Upper lobe of right lung (tissue), 1 donor: ENCODE results near the gene PHYH. TPM values are rescaled to one million over a fixed set of nuclear protein-coding genes. Genes with fewer than 3 reads are reported as not detected.

Source experiments
- ATAC-seq: fragments of 200-7000 bp; cut with Tn5 transposase; one replicate; pipeline ENCODE4 v1.9.1; 2020; ENCODE audit warnings: mild to moderate bottlenecking, moderate library complexity
- DNase-seq: peaks from one replicate; pipeline ENCODE4 v3.0.0-alpha.2; 2020
- H3K27ac ChIP-seq: fragments of 200-600 bp; one replicate; pipeline ENCODE4 v1.8.0; 2022
- H3K27me3 ChIP-seq: fragments of 200-600 bp; one replicate; pipeline ENCODE4 v1.8.0; 2022; ENCODE audit warnings: mild to moderate bottlenecking
- H3K36me3 ChIP-seq: fragments of 200-600 bp; one replicate; pipeline ENCODE4 v1.8.0; 2022
- H3K4me1 ChIP-seq: fragments of 200-600 bp; one replicate; pipeline ENCODE4 v1.8.0; 2022
- H3K4me3 ChIP-seq: fragments of 200-600 bp; one replicate; pipeline ENCODE4 v1.8.0; 2022; ENCODE audit warnings: mild to moderate bottlenecking
- H3K9me3 ChIP-seq: fragments of 200-600 bp; one replicate; pipeline ENCODE4 v1.8.0; 2022
- intact Hi-C: fragments of 100-400 bp; cut with DNase I; formaldehyde crosslinking; loops from one replicate; pipeline ENCODE4 v1.11.0; 2022
- total RNA-seq: library from RNA; stranded (reverse); fragmentation: NEBNext Ultra II Directional; extraction: Animal tissue kit (Norgen Biotek cat#: 25700); gene quantifications from one replicate; pipeline ENCODE4 v1.2.1, GENCODE V29; 2021
- TF ChIP-seq, protein P1 (sequence below): fragments of 200-600 bp; IDR thresholded peaks from one replicate; pipeline ENCODE4 v1.8.0; 2022; ENCODE audit warnings: antibody characterized with exemption
- donor health status: DM: no; HTN: yes; CAD: no; lungs with severe emphysema.

The PHYH gene
- total RNA-seq, 1 donor from 2014 or later, result 29.6 TPM

DNA sequence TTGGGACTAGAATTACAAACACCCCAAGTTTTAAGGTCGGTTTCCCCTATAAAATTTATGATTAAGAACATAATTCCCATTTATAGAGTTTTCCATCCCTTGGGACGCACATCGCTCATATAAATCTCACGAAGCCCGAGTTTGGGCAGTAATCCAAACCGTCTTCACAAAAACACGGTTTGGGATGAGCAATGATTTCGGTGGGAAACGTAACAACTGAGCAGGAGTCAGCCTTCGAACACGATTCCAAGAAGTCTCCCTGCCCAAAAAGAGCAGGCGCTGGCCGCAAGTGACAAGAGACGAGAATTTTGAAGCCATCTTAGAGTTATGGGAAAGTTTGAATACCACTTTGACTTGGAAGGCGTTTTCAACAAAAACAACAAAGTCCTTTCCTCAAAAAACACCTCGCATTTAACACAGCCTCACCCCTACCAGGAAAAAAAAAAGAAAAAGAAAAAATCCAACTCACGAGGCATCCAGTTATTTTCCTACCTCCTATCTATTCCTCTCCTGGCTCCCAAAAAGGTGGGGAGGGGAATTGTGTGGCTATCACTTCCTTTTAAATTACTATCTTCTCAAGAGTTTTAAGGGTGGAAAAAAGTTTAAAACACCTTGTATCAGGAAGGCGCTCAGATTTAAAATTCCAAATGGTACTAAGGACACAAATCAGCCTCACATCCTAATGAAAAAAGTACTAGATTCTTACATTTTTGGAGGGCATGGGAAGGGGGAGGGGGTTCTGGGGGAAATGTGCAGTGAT is 46.6 kb upstream of the PHYH start:
- H3K27ac ChIP-seq, result peak overlapping the region; percentile 93
- no peaks in the 10 kb centered on the region for H3K9me3 ChIP-seq

DNA sequence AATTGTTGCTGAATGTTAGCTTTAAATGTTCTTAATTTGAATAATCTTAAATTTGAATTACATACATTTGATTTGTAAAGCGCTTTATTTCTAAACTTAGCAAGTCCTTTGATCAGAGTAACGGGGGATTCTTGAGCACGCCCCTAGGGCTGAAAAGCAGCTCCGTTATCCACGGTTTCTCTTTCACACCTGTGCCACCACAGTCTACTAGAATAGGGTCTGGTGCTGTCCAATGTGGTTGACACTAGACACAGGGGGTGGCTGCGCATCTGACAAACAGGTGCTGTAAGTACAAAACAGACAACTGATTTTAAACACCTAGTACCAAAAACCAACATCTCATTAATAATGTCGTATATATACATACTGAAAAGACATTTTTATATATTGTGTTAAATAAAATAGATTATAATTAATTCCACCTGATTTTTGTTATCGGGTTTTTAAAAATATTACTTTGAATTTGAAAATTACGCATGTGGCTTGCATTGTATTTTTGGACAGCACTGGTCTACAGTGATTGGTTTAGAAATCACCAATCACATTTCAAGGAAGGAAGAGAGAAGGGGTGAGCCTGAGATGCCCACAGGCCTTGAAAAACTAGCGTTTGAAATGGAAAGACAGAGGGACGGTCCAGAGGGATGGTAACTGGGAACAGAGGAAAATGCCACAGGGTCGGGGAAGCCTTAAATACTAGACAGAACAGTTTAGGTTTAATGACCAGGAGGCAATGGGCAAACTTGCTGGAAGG is 40.9 kb upstream of the PHYH start:
- no peak for ATAC-seq

More for the DNA sequence above, 46.6 kb upstream of the PHYH start:
- Histone ChIP-seq H3K4me1 (peaks cover 29% of the 10 kb centered on the region), H3K36me3 (no peaks in the 10 kb centered on the region), H3K27me3 (no peaks in the 10 kb centered on the region), H3K4me3 (peak overlapping the region; percentile 75)
- DNase-seq (no peak), ATAC-seq (no peak)
- intact Hi-C loops, result no loop called here
- TF ChIP-seq, protein P1, sequence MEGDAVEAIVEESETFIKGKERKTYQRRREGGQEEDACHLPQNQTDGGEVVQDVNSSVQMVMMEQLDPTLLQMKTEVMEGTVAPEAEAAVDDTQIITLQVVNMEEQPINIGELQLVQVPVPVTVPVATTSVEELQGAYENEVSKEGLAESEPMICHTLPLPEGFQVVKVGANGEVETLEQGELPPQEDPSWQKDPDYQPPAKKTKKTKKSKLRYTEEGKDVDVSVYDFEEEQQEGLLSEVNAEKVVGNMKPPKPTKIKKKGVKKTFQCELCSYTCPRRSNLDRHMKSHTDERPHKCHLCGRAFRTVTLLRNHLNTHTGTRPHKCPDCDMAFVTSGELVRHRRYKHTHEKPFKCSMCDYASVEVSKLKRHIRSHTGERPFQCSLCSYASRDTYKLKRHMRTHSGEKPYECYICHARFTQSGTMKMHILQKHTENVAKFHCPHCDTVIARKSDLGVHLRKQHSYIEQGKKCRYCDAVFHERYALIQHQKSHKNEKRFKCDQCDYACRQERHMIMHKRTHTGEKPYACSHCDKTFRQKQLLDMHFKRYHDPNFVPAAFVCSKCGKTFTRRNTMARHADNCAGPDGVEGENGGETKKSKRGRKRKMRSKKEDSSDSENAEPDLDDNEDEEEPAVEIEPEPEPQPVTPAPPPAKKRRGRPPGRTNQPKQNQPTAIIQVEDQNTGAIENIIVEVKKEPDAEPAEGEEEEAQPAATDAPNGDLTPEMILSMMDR, result no peak

DNA sequence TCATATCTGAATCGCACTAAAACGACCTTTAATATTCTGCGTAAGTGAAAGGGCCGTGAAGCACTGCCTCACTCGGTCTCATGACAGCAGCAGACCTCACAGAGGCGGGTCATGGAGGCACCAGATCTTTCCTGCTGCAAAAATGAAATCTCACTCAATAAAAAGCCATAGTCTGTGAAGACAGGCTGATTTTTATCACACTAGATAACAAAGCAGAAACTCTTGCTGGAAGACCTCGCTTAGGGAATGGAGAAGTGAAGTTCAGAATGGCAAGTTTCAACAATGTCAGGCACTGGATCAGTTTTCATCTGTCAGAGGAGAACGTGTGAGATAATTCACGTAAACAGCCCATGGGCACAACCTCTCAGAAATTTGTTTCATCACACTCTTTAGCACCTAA is 40.2 kb upstream of the PHYH start:
- DNase-seq (no peak), ATAC-seq (no peak)
- Histone ChIP-seq H3K4me1 (peaks cover under 1% of the 10 kb centered on the region), H3K36me3 (peaks cover 6% of the 10 kb centered on the region), H3K27ac (no peak overlapping the region), H3K27me3 (no peaks in the 10 kb centered on the region), H3K9me3 (no peaks in the 10 kb centered on the region), H3K4me3 (no peak overlapping the region)
- TF ChIP-seq, protein P1, result no peak
- intact Hi-C loops, result no loop called here

More for the DNA sequence above, 40.9 kb upstream of the PHYH start:
- no peak for DNase-seq
- Histone ChIP-seq H3K36me3 (peaks cover 6% of the 10 kb centered on the region), H3K4me1 (peaks cover 8% of the 10 kb centered on the region), H3K9me3 (no peaks in the 10 kb centered on the region), H3K27ac (no peak overlapping the region), H3K4me3 (no peak overlapping the region), H3K27me3 (no peaks in the 10 kb centered on the region)
- intact Hi-C loops, result no loop called here
- TF ChIP-seq, protein P1, result no peak

DNA sequence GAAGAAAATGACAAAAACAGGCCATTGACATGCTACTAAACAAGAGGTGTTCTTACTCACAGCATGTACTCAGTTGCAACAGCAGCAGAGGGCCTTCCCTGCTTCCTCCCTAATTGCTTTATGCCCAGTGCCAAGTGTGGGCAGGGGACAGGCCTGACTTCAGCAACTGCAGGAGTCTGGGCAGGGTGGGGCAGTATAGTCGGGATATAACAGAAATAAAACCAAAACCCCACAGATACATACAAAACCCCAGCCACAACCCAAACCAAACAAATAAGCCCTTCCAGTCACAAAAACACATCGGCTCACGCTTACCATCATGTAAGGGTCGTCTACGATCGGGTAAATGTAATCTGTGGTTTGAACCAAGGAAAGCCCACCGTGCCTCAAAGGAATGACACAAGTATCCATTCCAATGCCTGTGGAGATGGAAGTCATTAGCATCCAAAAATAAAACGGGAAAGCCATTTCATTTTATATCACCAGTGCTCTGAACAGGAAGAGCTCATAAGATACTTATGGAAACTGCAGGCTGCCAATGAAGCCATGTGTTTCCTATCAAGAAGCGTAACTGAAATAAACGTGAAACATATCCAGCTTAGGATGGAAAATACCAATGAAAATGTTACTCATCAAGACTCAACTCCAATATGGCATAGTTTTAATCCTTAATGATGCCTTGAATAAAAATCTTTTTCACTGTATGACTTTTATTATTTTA is 38.7 kb upstream of the PHYH start:
- no peak overlapping the region for H3K4me3 ChIP-seq
- ATAC-seq (no peak), DNase-seq (no peak)
- H3K27ac ChIP-seq, result no peak overlapping the region
- no peaks in the 10 kb centered on the region for H3K27me3 ChIP-seq
- no peaks in the 10 kb centered on the region for H3K4me1 ChIP-seq
- no peaks in the 10 kb centered on the region for H3K9me3 ChIP-seq
- TF ChIP-seq, protein P1, result no peak
- intact Hi-C loops, result no loop called here
- peaks cover 14% of the 10 kb centered on the region for H3K36me3 ChIP-seq

DNA sequence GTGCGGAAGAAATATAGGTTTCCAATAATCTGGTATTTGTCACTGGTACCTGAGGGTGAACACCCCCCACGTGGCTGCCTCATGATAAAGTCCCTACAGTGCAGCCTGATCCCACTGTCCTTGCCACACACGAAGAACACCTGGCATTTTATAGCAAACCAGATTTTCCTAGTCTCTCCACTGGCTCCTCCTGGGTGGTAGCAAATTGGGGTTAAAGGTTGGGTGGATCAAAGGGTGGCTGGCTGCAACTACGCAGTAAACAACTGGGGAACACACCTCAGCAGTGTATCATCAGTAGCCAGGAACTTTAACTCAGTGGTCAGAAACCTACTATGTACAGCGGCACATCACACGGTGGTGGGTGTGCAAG is 37.9 kb upstream of the PHYH start:
- Histone ChIP-seq H3K36me3 (peaks cover 21% of the 10 kb centered on the region), H3K27ac (no peak overlapping the region)
- DNase-seq, result no peak

More for the DNA sequence above, 37.9 kb upstream of the PHYH start:
- H3K4me3 ChIP-seq, result no peak overlapping the region
- TF ChIP-seq, protein P1, result no peak
- intact Hi-C loops, result no loop called here
- no peak for ATAC-seq
- H3K27me3 ChIP-seq, result no peaks in the 10 kb centered on the region
- no peaks in the 10 kb centered on the region for H3K9me3 ChIP-seq
- no peaks in the 10 kb centered on the region for H3K4me1 ChIP-seq
